Effector memory CD4-positive, alpha-beta T cell (primary cell): ENCODE data around the gene CCDC192.

Experiments
- DNase-seq, 3 donors: peaks; one replicate each; pipeline ENCODE4 v3.0.0-alpha.2; 2020
- H3K27ac ChIP-seq: 2 replicates; pipeline ENCODE4 v1.7.0; 2013; ENCODE audit warnings: mild to moderate bottlenecking, low read length, moderate library complexity; ENCODE audit not compliant: insufficient read depth, poor library complexity, severe bottlenecking
- H3K27me3 ChIP-seq: replicated peaks from 2 replicates; pipeline ENCODE4 v1.7.0; 2013; ENCODE audit warnings: mild to moderate bottlenecking, low read length; ENCODE audit not compliant: insufficient read depth, control insufficient read depth, poor library complexity, severe bottlenecking
- H3K36me3 ChIP-seq: 2 replicates; pipeline ENCODE4 v1.7.0; 2013; ENCODE audit warnings: mild to moderate bottlenecking, low read length, moderate library complexity; ENCODE audit not compliant: control insufficient read depth, insufficient read depth
- H3K4me1 ChIP-seq: 2 replicates; pipeline ENCODE4 v1.7.0; 2013; ENCODE audit warnings: low read length, mild to moderate bottlenecking; ENCODE audit not compliant: control insufficient read depth, insufficient read depth, poor library complexity, severe bottlenecking
- H3K4me3 ChIP-seq: 2 replicates; pipeline ENCODE4 v1.7.0; 2013; ENCODE audit warnings: low read length, low read depth, mild to moderate bottlenecking; ENCODE audit not compliant: insufficient read depth, poor library complexity, severe bottlenecking
- H3K9me3 ChIP-seq: 2 replicates; pipeline ENCODE4 v1.7.0; 2013; ENCODE audit warnings: mild to moderate bottlenecking, low read length, moderate library complexity; ENCODE audit not compliant: control insufficient read depth
- total RNA-seq, 3 donors: gene quantifications; one replicate each; lab custom pipeline; 2026; lab: John Stamatoyannopoulos, UW

Gene CCDC192, protein sequence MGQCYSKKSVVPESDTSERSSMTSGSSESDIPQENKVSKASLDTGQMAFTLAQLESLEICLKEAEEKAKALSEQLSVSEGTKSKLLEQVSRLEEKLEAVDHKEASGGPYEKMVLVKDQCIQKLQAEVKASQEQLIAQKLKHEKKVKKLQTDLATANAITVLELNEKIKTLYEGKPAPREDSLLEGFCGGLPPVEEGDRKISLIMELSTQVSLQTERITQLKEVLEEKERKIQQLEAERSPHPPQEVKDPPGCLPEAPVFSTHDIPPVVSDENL
- 0 to 0.17 (median 0) reads per million in 3 donors for total RNA-seq

DNA sequence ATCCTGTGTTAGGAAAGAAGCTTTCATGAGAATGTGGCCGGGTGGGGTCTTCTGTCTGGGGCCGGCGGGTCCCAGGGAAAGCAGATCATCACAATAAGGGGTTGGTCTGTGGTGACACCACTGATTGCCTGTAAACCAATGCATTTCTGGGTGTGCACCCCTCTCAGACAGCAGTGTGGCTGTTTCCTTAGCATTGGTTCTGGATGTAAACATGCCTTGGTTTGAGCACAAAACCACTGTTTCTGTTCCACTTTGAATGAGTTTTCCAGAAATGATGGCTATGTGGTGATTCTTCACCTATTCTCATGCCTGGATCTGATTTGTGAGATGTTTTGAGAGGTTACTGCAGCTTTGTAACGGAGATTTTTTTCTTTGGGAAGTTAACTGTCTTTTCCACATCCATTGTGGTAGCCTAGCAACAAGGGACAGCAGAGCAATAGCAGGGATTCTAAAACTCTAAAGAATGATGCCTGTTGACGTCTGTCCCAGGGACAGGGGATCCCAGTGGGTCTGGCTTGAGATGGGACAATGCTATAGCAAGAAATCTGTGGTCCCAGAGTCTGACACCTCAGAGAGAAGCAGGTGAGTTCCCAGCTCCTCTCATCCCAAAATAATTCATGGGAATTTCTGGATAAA lies at the start of gene CCDC192:
CCDC192 (plus strand) TSS at position 466 of the 636 bp plus-strand sequence; CDS start at position 521, 55 bp downstream.
- Histone ChIP-seq H3K9me3 (no peaks in the 10 kb centered on the region), H3K27ac (no peak within 1 kb of the TSS), H3K27me3 (no peaks in the 10 kb centered on the region)

DNA sequence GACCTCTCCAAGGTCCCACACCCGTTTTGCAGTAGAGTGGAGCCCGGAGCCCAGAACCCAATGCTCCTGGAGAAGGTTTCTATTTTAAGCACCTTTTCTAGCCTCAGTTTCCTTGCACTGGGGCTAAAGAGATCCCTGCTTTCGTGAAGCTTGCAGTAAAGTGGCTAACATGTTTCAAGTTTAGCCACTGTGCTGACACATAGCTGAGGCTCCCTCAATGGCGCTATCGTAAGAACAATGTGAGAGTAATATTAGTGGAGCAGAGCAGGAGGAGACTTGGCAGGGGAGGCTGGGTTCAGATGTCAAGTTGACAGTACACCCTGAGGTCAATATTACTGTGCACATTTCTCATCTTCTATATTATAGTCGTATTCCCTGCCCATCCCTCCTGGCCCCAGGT lies 46.4 kb upstream of the CCDC192 start:
- Histone ChIP-seq H3K9me3 (no peaks in the 10 kb centered on the region), H3K4me1 (no peaks in the 10 kb centered on the region), H3K27ac (no peak overlapping the region), H3K36me3 (no peaks in the 10 kb centered on the region), H3K27me3 (no peaks in the 10 kb centered on the region), H3K4me3 (no peak overlapping the region)
- DNase-seq: no peak

More for the DNA sequence above, at the start of gene CCDC192:
- Histone ChIP-seq H3K36me3 (no peaks in the 10 kb centered on the region), H3K4me3 (no peak within 1 kb of the TSS), H3K4me1 (no peaks in the 10 kb centered on the region)
- DNase-seq: no peak

DNA sequence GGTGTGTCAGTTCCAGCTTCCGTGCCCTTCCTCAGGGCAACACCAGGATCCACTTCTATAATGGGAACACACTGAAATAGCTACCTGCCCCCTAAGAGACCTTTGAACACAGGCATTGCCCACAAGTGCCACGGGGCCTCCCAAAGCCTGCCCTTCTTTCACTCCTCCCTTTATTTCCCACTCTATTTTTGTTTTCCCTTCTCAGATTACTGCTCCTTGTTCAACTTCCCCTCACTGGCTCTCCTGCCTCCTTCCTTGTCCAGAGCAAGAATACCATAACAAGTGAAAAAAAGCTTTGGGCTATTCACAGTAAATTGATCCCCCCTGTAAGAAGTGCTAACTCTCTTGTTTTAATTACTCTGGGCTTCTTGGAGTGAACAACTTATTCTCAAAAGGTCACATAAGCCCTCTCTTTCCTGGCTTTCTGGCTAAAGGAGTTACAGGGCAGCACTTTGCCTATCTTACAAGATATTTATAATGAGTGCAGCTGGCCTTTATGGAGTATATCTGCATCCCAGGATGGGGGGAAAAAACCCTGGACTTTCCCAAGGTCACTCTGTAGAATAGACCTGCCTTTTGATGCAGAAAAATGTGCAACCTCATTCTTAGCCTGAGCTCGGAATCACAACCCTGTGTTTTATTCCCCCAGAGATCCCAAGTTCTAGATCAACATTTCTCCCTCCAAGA lies 43.0 kb upstream of the CCDC192 start:
- Histone ChIP-seq H3K27ac (no peak overlapping the region), H3K4me1 (no peaks in the 10 kb centered on the region), H3K4me3 (no peak overlapping the region), H3K27me3 (no peaks in the 10 kb centered on the region), H3K36me3 (no peaks in the 10 kb centered on the region), H3K9me3 (no peaks in the 10 kb centered on the region)
- no peak for DNase-seq

- Histone ChIP-seq H3K27me3 (no peaks in the 10 kb centered on the region), H3K4me1 (no peaks in the 10 kb centered on the region), H3K9me3 (no peaks in the 10 kb centered on the region), H3K4me3 (no peak overlapping the region), H3K36me3 (no peaks in the 10 kb centered on the region), H3K27ac (no peak overlapping the region)
- DNase-seq: no peak
Measured at GRCh38 chr5:127664093-127664492, 39.1 kb upstream of the CCDC192 start.

DNA sequence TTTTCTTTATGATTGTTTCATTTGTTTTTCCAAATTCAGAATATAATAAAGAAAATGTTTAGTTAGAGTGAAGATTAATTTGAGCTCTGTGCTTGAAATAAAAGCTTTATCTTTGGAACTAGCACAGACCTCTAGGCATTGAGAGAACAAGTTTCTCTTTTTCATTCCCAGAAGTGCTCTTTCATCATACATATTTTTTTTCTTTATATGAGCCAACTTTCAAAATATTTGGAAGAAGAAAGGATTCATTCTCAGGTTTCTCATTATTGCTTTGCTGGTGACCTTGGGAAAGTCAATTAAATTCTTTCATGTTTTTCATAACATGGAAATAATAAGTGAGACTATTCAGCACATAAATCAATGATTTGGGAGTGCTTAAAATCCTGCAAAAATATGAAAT lies 37.5 kb upstream of the CCDC192 start:
- no peaks in the 10 kb centered on the region for H3K36me3 ChIP-seq
- H3K9me3 ChIP-seq: no peaks in the 10 kb centered on the region
- no peak overlapping the region for H3K4me3 ChIP-seq
- no peak overlapping the region for H3K27ac ChIP-seq
- DNase-seq: no peak
- no peaks in the 10 kb centered on the region for H3K4me1 ChIP-seq
- no peaks in the 10 kb centered on the region for H3K27me3 ChIP-seq

GRCh38 chr5:127666043-127666716 lies 37.0 kb upstream of the CCDC192 start:
- no peaks in the 10 kb centered on the region for H3K9me3 ChIP-seq
- no peaks in the 10 kb centered on the region for H3K4me1 ChIP-seq
- no peak overlapping the region for H3K27ac ChIP-seq

GRCh38 chr5:127667926-127668325 lies 35.3 kb upstream of the CCDC192 start:
- H3K36me3 ChIP-seq: no peaks in the 10 kb centered on the region
- no peak for DNase-seq
- H3K27me3 ChIP-seq: no peaks in the 10 kb centered on the region
- no peak overlapping the region for H3K27ac ChIP-seq
- no peaks in the 10 kb centered on the region for H3K4me1 ChIP-seq
- H3K9me3 ChIP-seq: no peaks in the 10 kb centered on the region
- no peak overlapping the region for H3K4me3 ChIP-seq

More at GRCh38 chr5:127666043-127666716, 37.0 kb upstream of the CCDC192 start:
- Histone ChIP-seq H3K36me3 (no peaks in the 10 kb centered on the region), H3K27me3 (no peaks in the 10 kb centered on the region), H3K4me3 (no peak overlapping the region)
- no peak for DNase-seq

GRCh38 chr5:127671218-127671617 lies 32.0 kb upstream of the CCDC192 start:
- no peaks in the 10 kb centered on the region for H3K4me1 ChIP-seq
- no peak for DNase-seq
- no peak overlapping the region for H3K27ac ChIP-seq
- H3K27me3 ChIP-seq: no peaks in the 10 kb centered on the region
- no peaks in the 10 kb centered on the region for H3K36me3 ChIP-seq
- H3K9me3 ChIP-seq: no peaks in the 10 kb centered on the region
- no peak overlapping the region for H3K4me3 ChIP-seq

DNA sequence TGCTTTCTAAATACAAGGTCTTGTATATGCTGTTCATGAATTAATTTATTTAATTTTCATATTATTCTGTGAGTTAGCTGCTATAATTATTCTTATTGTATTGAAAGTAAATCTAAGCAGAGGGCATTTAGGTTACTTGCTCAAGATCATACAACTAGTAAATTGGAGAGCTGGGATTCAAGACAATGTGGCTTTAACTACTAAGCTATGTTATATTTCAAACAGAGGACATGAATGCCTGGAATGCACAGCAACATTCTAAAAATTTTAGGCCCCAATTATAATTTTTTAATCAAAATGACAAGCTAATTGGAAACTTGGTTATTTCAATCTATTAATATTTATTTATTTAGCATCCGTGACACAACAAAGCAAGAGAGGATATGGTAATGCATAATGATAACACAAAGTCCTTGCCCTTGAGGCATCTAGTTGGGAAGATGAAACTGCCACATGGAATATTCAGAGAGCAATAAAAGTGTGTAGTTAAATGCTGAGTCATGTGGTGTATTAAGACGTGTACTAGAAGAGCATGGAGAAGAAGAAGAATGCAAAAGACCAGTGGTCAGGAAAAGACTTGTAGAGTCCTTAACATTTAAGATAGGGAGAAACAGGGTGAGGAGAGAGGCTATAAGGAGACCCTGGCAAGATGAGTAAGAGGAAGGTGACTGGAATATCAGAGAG lies 29.9 kb upstream of the CCDC192 start:
- Histone ChIP-seq H3K27me3 (no peaks in the 10 kb centered on the region), H3K4me3 (no peak overlapping the region), H3K9me3 (no peaks in the 10 kb centered on the region), H3K4me1 (no peaks in the 10 kb centered on the region), H3K27ac (no peak overlapping the region), H3K36me3 (no peaks in the 10 kb centered on the region)
- DNase-seq: no peak
